Testis (tissue), 2 donors: Measurements from ENCODE around the gene NPAS2.

ENCODE experiments used
- CTCF ChIP-seq, 3 experiments: fragments of 450-650 bp in 2 of 3; fragments of 200-600 bp in 1 of 3; sonication (generic) in 1 of 3; IDR thresholded peaks; one replicate each; pipeline ENCODE4 v1.5.1; 2016 to 2019; ENCODE audit warnings: antibody characterized with exemption in 3 of 3, mild to moderate bottlenecking in 2 of 3, moderate library complexity in 1 of 3
- POLR2A ChIP-seq: fragments of 450-650 bp; IDR thresholded peaks from one replicate; pipeline ENCODE4 v1.6.1; 2017; ENCODE audit warnings: antibody characterized with exemption, mild to moderate bottlenecking, moderate library complexity

GRCh38 chr2:100781009-100781325 is 39.0 kb upstream of the NPAS2 start:
- no peak for TF ChIP-seq CTCF (IDR thresholded peaks at IDR 0.05)
- no peak for TF ChIP-seq POLR2A
